BLaER1 treated with 17β-estradiol and CSF1 and Interleukin-3, amounts not matched to agents 10 nM and 100 nM (cell line): ENCODE data around the gene REV3L.
"Not testable (repeated sequence)": the region's sequence is repeated elsewhere in the genome, so short reads cannot be mapped to it uniquely, and the experiment has no call there.

Source experiments
- H3K27ac ChIP-seq, 11 experiments: shearing (Covaris generic); formaldehyde crosslinking; 2 replicates each; pipeline ENCODE4 v1.8.1; 2022
- H3K27me3 ChIP-seq, 11 experiments: shearing (Covaris generic); formaldehyde crosslinking; 2 replicates each; pipeline ENCODE4 v1.8.1; 2022
- H3K36me3 ChIP-seq, 11 experiments: shearing (Covaris generic); formaldehyde crosslinking; 2 replicates each; pipeline ENCODE4 v1.8.1; 2022
- H3K4me1 ChIP-seq, 10 experiments: shearing (Covaris generic); formaldehyde crosslinking; 2 replicates each; pipeline ENCODE4 v1.8.1; 2022
- H3K4me2 ChIP-seq, 11 experiments: shearing (Covaris generic); formaldehyde crosslinking; 2 replicates each; pipeline ENCODE4 v1.8.1; 2022
- H3K4me3 ChIP-seq, 10 experiments: shearing (Covaris generic); formaldehyde crosslinking; 2 replicates each; pipeline ENCODE4 v1.8.1; 2022
- H3K9ac ChIP-seq, 11 experiments: shearing (Covaris generic); formaldehyde crosslinking; 2 replicates each; pipeline ENCODE4 v1.8.1; 2022
- H3K9me3 ChIP-seq, 11 experiments: shearing (Covaris generic); formaldehyde crosslinking; replicated peaks in 1 of 11; 2 replicates each; pipeline ENCODE4 v1.8.1; 2022
- H4K20me1 ChIP-seq, 11 experiments: shearing (Covaris generic); formaldehyde crosslinking; 2 replicates each; pipeline ENCODE4 v1.8.1; 2022
- Cebpa-rat ChIP-seq, 11 experiments: shearing (Covaris generic); IDR thresholded peaks; 2 replicates each; pipeline ENCODE4 v1.8.1; 2022

REV3L gene

DNA sequence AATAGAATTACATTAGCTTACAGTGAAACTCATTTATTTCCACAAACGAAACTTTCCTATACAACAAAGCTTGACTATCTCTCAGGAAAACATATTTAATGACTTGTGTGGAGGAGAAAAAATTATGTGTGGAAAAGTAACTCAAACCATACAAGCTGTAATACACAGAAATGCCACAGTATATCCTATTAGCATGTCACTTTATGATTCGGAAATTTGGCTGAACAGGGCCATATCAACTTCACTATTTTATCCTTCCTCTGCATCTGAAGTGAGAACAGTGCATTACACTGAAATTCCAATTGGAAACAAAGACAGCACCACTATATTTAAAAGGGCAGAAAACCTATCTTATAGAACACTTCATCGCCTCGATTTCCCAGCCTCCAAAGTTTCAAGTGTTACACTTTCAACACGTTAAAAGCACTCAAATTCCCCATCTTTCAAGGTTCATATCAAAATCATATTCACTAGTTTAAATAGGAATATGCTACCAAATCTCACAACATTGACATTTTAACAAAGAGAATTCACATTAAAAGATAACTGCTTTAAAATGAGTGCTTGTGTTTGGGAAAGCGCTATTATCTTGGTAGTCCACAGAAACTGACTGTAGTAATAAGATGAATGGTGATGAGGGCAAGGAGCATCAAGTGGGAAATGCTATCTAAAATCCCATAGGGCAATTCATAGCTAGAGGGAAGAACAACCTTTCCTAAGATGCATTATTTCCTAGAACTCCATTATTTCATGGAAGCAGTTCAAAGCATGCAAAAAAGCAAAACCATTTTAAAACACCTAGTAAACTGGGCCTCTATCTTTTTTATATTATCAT, 1.8 kb downstream of the REV3L start:
- Histone ChIP-seq H3K27ac (peak overlapping the region in 10 of 11 experiments; percentile 93 to 98 (median 97); a peak in 21 of 22 replicates), H3K4me1 (peaks cover 36 to 65% (median 57%) of the 10 kb centered on the region in 10 experiments), H3K9me3 (peaks cover 0 to 1% (median 0%) of the 10 kb centered on the region in 11 experiments; a peak in 1 of 22 replicates), H3K4me3 (peak overlapping the region; percentile 78 to 96 (median 92)), H3K9ac (peak overlapping the region; percentile 89 to 98 (median 96)), H3K36me3 (peaks cover 0 to 4% (median 2%) of the 10 kb centered on the region in 11 experiments; a peak in 7 of 22 replicates), H4K20me1 (peaks cover 8 to 50% (median 32%) of the 10 kb centered on the region in 11 experiments; a peak in 17 of 22 replicates), H3K4me2 (peak overlapping the region; percentile 73 to 95 (median 87)), H3K27me3 (no peaks in the 10 kb centered on the region)
- TF ChIP-seq Cebpa-rat (IDR thresholded peaks at IDR 0.05): no peak

DNA sequence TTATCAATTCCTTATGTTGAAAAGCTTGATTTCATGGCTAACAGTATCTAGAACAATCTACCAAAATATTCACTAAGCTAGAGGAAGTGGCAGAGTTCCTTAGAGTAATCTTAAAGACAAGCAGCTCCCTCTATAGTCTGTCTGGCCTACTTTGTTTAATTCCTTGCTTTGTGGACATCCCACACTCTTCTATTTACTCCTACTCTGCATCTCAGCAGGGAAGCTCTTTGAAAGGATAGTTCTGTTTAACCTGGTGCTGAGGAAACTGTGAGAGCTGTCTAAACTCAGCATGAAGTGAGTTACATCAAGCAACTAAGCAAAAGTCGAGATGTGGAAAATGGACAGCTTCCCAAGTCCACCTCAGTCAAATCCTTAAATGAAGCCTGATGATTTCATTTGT, 4.3 kb downstream of the REV3L start:
- H3K36me3 ChIP-seq: peaks cover 0 to 7% (median 0%) of the 10 kb centered on the region in 11 experiments; a peak in 6 of 22 replicates
- no peaks in the 10 kb centered on the region for H3K27me3 ChIP-seq
- no peaks in the 10 kb centered on the region for H3K9me3 ChIP-seq
- H3K27ac ChIP-seq: peak overlapping the region in 3 of 11 experiments; percentile 8 to 35 (median 10); a peak in 3 of 22 replicates
- no peak for TF ChIP-seq Cebpa-rat (IDR thresholded peaks at IDR 0.05)
- peak overlapping the region; percentile 6 to 63 (median 40); a peak in 16 of 22 replicates for H3K4me2 ChIP-seq
- peaks cover 16 to 74% (median 50%) of the 10 kb centered on the region in 11 experiments; a peak in 17 of 22 replicates for H4K20me1 ChIP-seq
- peaks cover 25 to 49% (median 40%) of the 10 kb centered on the region in 10 experiments for H3K4me1 ChIP-seq
- no peak overlapping the region for H3K4me3 ChIP-seq
- peak overlapping the region in 5 of 11 experiments; percentile 1 to 42 (median 25); a peak in 5 of 22 replicates for H3K9ac ChIP-seq

DNA sequence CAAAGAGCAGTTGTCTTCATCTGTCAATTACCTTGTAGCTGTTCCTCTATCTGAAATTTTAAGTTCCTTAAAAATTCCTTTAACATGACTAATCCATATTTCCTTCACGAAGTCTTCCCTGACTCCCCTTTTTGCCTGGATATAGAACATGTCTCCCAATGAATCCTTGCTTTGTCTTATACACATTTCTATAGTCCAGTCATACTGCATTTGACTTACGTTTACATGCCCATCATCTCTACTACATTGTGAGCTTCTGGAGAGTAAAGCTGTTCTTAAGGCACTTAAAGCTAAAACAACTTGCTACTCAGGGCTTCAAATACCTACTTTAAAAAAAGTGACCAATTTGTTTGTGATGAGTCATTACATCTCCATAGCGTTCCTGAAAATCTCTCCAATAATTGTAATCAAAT, 4.9 kb downstream of the REV3L start:
- peaks cover 0 to 7% (median 0%) of the 10 kb centered on the region in 11 experiments; a peak in 6 of 22 replicates for H3K36me3 ChIP-seq
- peaks cover 25 to 49% (median 40%) of the 10 kb centered on the region in 10 experiments for H3K4me1 ChIP-seq
- H3K27ac ChIP-seq: peak overlapping the region in 7 of 11 experiments; percentile 10 to 60 (median 48); a peak in 13 of 22 replicates
- H3K27me3 ChIP-seq: no peaks in the 10 kb centered on the region
- TF ChIP-seq Cebpa-rat (IDR thresholded peaks at IDR 0.05): no peak
- peak overlapping the region; percentile 63 to 90 (median 77) for H3K4me2 ChIP-seq
- H3K9me3 ChIP-seq: no peaks in the 10 kb centered on the region
- H4K20me1 ChIP-seq: peaks cover 16 to 81% (median 50%) of the 10 kb centered on the region in 11 experiments; a peak in 17 of 22 replicates
- no peak overlapping the region for H3K4me3 ChIP-seq
- H3K9ac ChIP-seq: peak overlapping the region in 5 of 11 experiments; percentile 1 to 48 (median 8); a peak in 4 of 22 replicates

DNA sequence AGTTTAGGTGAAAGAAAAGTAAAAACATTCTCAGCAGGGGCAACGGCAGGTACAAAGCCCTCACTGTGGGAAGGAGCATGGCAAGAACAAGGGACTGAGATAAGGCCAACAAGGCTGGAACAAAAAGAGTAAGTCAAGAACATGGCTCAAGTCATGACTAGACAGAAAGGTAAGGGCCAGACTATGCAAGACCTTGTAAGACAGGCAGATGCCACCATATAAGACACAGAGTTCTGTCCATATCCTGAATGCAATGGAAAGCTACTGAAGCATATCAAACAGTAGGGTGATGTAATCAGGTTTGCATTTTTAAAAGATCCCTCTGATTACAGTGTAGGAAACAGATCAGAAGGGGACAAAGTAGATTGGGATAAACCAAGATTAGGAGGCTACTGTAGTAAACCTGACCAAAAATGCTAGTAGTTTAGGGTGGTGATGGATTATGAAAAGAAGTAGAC, 5.5 kb downstream of the REV3L start:
- Histone ChIP-seq H3K9ac (peak overlapping the region in 6 of 11 experiments; percentile 1 to 48 (median 11); a peak in 5 of 22 replicates), H4K20me1 (peaks cover 16 to 87% (median 47%) of the 10 kb centered on the region in 11 experiments; a peak in 17 of 22 replicates), H3K27ac (peak overlapping the region in 10 of 11 experiments; percentile 1 to 60 (median 40); a peak in 14 of 22 replicates), H3K4me2 (peak overlapping the region; percentile 63 to 90 (median 77)), H3K36me3 (peaks cover 0 to 7% (median 0%) of the 10 kb centered on the region in 11 experiments; a peak in 6 of 22 replicates), H3K4me1 (peaks cover 25 to 49% (median 40%) of the 10 kb centered on the region in 10 experiments), H3K4me3 (no peak overlapping the region; a peak in 1 of 20 replicates), H3K27me3 (no peaks in the 10 kb centered on the region), H3K9me3 (no peaks in the 10 kb centered on the region)
- TF ChIP-seq Cebpa-rat (IDR thresholded peaks at IDR 0.05): peak in 3 of 11 experiments; percentile 30 to 44 (median 31); a peak in 2 of 22 replicates

DNA sequence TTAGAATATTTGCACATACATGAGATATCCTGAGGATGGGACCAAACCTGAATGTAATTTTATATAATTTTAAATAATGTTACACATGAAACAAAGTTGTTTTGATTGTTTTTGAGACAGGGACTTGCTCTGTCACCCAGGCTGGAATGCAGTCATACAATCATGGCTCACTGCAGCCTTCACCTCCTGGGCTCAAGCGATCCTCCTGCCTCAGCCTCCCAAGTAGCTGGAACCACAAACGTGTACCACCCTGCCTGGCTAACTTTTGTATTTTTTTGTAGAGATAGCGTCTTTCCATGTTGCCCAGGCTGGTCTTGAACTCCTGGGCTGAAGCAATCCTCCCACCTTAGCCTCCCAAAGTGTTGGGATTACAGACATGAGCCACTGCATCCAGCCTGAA, 7.0 kb downstream of the REV3L start:
- peaks cover 24 to 43% (median 34%) of the 10 kb centered on the region in 10 experiments for H3K4me1 ChIP-seq
- H3K27me3 ChIP-seq, H3K9me3 ChIP-seq, H3K4me3 ChIP-seq, H3K9ac ChIP-seq, H3K27ac ChIP-seq, H3K4me2 ChIP-seq: not testable (repeated sequence)
- peaks cover 16 to 88% (median 37%) of the 10 kb centered on the region in 11 experiments; a peak in 17 of 22 replicates for H4K20me1 ChIP-seq
- H3K36me3 ChIP-seq: peaks cover 0 to 13% (median 2%) of the 10 kb centered on the region in 11 experiments; a peak in 10 of 22 replicates

DNA sequence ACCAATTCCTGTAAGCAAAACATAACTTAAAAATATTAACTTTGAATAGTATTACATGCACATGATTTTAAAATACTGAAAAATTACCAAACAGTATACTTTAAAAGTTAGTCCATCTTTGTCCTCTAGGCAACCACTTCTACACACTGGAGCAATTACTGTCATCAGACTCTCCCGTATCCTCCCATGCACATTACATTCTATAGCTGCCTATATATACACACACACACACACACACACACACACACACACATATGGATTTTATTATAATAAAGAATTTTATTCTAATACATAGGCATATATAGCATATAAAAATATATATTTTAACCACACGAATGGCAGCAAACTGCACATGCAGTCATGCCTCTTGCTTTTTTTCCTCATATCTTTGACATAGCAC, 8.2 kb downstream of the REV3L start:
- H4K20me1 ChIP-seq: peaks cover 16 to 85% (median 35%) of the 10 kb centered on the region in 11 experiments; a peak in 17 of 22 replicates
- H3K9me3 ChIP-seq: no peaks in the 10 kb centered on the region
- no peak overlapping the region for H3K9ac ChIP-seq
- H3K27me3 ChIP-seq: no peaks in the 10 kb centered on the region
- H3K36me3 ChIP-seq: peaks cover 0 to 23% (median 12%) of the 10 kb centered on the region in 11 experiments; a peak in 12 of 22 replicates
- TF ChIP-seq Cebpa-rat (IDR thresholded peaks at IDR 0.05): no peak
- no peak overlapping the region for H3K4me2 ChIP-seq
- H3K27ac ChIP-seq: no peak overlapping the region
- H3K4me1 ChIP-seq: peaks cover 22 to 31% (median 26%) of the 10 kb centered on the region in 10 experiments
- no peak overlapping the region for H3K4me3 ChIP-seq

DNA sequence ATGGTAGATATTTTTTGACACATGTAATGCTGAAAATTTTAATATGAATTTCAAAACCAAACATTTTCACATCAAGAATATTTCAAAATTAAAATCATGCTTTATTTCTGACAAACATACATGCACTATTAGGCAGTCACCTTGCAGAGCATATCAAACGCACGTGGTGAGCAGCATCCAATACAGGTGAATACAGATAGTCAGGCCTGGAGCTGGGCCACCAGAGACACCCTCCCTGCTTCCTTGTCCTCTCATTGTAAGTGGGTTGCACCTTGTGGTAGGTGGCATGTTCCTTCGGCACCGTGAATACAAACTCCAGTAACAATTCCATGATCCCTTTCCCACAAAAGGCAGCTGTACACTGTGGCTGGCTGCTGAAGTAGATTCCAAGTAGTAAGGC, 8.9 kb downstream of the REV3L start:
- H3K9ac ChIP-seq: no peak overlapping the region
- no peak for TF ChIP-seq Cebpa-rat (IDR thresholded peaks at IDR 0.05)
- H3K4me2 ChIP-seq: no peak overlapping the region
- no peak overlapping the region for H3K4me3 ChIP-seq
- no peaks in the 10 kb centered on the region for H3K27me3 ChIP-seq
- peaks cover 23 to 28% (median 25%) of the 10 kb centered on the region in 10 experiments for H3K4me1 ChIP-seq
- no peaks in the 10 kb centered on the region for H3K9me3 ChIP-seq
- H4K20me1 ChIP-seq: peaks cover 12 to 81% (median 37%) of the 10 kb centered on the region in 11 experiments; a peak in 18 of 22 replicates
- H3K36me3 ChIP-seq: peaks cover 6 to 26% (median 17%) of the 10 kb centered on the region in 11 experiments; a peak in 16 of 22 replicates
- no peak overlapping the region for H3K27ac ChIP-seq

DNA sequence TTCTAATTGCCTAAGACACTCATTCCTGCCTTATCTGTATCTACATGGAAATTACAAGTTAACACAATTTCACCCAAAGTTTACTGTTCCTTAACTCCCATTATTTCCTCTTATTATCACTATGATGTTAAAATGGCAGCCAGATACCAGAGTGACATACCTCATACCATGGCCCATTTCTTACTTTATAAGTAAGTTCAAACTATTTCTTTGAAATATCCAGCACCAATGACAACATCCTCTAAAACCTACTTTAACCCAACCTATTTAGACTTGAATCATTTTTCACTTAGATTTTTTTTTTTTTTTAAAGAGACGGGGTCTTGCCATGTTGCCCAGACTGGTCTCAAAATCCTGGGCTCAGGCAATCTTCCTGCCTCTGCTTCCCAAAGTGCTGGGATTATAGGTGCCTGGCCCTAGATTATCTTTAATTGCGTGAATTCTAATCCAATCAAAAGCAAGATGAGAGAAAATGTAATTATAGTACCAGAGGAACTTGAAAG, 10.0 kb downstream of the REV3L start:
- Histone ChIP-seq H3K27me3 (no peaks in the 10 kb centered on the region), H3K4me2 (no peak overlapping the region), H3K9ac (no peak overlapping the region), H3K4me3 (no peak overlapping the region), H3K36me3 (peaks cover 6 to 32% (median 22%) of the 10 kb centered on the region in 11 experiments; a peak in 16 of 22 replicates), H3K9me3 (no peaks in the 10 kb centered on the region), H4K20me1 (peaks cover 9 to 82% (median 36%) of the 10 kb centered on the region in 11 experiments; a peak in 17 of 22 replicates), H3K4me1 (peaks cover 21 to 28% (median 25%) of the 10 kb centered on the region in 10 experiments), H3K27ac (no peak overlapping the region)
- TF ChIP-seq Cebpa-rat (IDR thresholded peaks at IDR 0.05): no peak
